Epithelial cell of prostate (primary cell): ENCODE results near the gene AFP.
"Not testable (repeated sequence)": the region's sequence is repeated elsewhere in the genome, so short reads cannot be mapped to it uniquely, and the experiment has no call there.

Experiments used
- DNase-seq: peaks from one replicate; pipeline ENCODE4 v3.0.0-alpha.2; 2011; ENCODE audit warnings: low read depth, low spot score
- H3K27ac ChIP-seq: fragments of 450-650 bp; 2 replicates; pipeline ENCODE4 v1.5.1; 2017; ENCODE audit warnings: mild to moderate bottlenecking

Gene AFP

GRCh38 chr4:73435984-73436383 lies at the start of gene AFP:
TSS of gene AFP (plus strand) at chr4:73436221. CDS start at chr4:73436263, 42 bp downstream.
- H3K27ac ChIP-seq, result no peak within 1 kb of the TSS
- no peak for DNase-seq

GRCh38 chr4:73387552-73387951 lies 48.5 kb upstream of the AFP start:
- no peak overlapping the region for H3K27ac ChIP-seq
- no peak for DNase-seq

- no peak overlapping the region for H3K27ac ChIP-seq
- DNase-seq, result no peak
Observed at GRCh38 chr4:73388887-73389286, 47.1 kb upstream of the AFP start.

DNA sequence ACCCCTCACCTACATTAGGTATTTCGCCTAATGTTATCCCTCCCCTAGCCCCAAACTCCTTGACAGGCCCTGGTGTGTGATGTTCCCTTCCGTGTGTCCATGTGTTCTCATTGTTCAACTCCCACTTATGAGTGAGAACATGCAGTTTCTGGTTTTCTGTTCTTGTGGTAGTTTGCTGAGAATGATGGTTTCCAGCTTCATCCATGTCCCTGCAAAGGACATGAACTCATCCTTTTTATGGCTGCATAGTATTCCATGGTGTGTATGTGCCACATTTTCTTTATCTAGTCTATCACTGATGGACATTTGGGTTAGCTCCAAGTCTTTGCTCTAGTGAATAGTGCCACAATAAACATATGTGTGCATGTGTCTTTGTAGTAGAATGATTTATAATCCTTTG lies 46.4 kb upstream of the AFP start:
- not testable (repeated sequence) for H3K27ac ChIP-seq, DNase-seq

DNA sequence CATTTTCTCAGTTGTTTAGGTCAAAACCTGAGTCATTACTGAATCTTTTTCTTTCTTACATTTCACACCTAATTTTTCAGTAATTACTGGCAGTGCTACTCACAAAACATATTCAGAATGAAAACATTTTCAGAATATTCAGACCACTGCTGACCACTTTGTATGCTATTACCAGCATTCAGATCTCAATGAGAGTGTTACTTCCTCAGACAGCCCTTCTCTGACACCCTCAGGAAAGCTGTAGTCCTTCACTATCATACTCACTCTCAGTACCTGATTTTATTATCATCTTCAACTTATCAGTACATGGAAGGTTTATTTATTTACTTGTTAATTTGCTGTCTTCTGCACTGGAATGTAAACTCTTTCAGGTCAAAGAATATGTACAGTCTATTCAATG lies 44.2 kb upstream of the AFP start:
- no peak for DNase-seq
- H3K27ac ChIP-seq, result no peak overlapping the region

DNA sequence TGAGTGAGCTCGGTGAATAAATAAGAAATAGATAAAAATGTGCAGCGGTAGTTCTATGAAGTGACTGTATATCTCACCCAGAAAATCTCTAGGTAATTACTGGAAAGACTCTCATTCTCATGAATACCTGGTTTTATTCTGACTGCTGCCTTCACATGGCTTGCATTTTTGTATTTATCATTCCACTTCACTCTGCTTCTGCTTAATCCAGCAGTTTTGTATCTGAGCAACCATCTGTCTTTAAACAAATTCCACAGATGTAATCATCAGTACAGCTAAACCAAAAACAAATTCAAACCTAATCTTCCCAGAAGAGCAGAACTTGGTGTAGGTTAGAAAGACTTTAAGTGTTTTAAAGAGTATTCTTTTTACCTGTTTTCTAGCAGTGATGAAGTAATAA lies 43.1 kb upstream of the AFP start:
- no peak for DNase-seq
- H3K27ac ChIP-seq, result no peak overlapping the region

DNA sequence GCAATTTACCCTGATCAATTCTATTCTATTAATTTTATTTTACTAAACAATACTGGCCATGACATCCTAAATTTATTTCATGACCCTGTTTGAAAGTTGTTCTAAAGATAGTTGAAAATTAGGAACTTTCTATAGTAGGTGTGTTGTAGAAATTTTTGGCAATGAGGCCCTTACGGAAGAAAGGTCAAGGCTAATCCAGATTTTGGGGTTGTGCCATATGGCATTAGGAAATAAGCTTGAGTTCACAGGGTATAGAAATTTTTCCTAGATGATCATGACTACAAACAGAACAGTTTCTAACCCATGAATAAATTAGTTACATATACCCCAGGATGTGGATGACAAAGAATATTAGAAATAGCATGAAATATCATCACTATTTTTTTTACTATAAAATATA lies 39.7 kb upstream of the AFP start:
- H3K27ac ChIP-seq, result no peak overlapping the region
- DNase-seq, result no peak

- no peak overlapping the region for H3K27ac ChIP-seq
- no peak for DNase-seq
Observed at GRCh38 chr4:73396993-73397972, 38.7 kb upstream of the AFP start.

GRCh38 chr4:73401412-73401811 lies 34.6 kb upstream of the AFP start:
- H3K27ac ChIP-seq, result no peak overlapping the region
- DNase-seq, result no peak

- DNase-seq, result no peak
- no peak within 1 kb of the TSS for H3K27ac ChIP-seq
Observed at GRCh38 chr4:73404042-73404441, 32.0 kb upstream of the AFP start, which contains the start of gene ALB. TSS of gene ALB (plus strand) at chr4:73404287. CDS start at chr4:73404328, 41 bp downstream.

GRCh38 chr4:73404457-73404856 lies 31.6 kb upstream of the AFP start:
- no peak overlapping the region for H3K27ac ChIP-seq
- no peak for DNase-seq

- no peak overlapping the region for H3K27ac ChIP-seq
Observed at GRCh38 chr4:73405138-73405537, 30.9 kb upstream of the AFP start.

DNA sequence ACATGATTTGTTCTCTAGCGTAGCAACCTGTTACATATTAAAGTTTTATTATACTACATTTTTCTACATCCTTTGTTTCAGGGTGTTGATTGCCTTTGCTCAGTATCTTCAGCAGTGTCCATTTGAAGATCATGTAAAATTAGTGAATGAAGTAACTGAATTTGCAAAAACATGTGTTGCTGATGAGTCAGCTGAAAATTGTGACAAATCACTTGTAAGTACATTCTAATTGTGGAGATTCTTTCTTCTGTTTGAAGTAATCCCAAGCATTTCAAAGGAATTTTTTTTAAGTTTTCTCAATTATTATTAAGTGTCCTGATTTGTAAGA lies 29.5 kb upstream of the AFP start:
- no peak for DNase-seq
- H3K27ac ChIP-seq, result no peak overlapping the region

More at GRCh38 chr4:73405138-73405537, 30.9 kb upstream of the AFP start:
- no peak for DNase-seq

DNA sequence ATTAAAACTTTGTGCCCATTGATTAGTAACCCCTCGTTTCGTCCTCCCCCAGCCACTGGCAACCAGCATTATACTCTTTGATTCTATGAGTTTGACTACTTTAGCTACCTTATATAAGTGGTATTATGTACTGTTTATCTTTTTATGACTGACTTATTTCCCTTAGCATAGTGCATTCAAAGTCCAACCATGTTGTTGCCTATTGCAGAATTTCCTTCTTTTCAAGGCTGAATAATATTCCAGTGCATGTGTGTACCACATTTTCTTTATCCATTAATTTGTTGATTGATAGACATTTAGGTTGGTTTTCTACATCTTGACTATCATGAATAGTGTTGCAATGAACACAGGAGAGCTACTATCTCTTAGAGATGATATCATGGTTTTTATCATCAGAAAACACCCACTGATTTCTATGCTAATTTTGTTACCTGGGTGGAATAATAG lies 28.8 kb upstream of the AFP start:
- H3K27ac ChIP-seq, result no peak overlapping the region
- no peak for DNase-seq

GRCh38 chr4:73408181-73408867 lies 27.7 kb upstream of the AFP start:
- no peak overlapping the region for H3K27ac ChIP-seq
- DNase-seq, result no peak

DNA sequence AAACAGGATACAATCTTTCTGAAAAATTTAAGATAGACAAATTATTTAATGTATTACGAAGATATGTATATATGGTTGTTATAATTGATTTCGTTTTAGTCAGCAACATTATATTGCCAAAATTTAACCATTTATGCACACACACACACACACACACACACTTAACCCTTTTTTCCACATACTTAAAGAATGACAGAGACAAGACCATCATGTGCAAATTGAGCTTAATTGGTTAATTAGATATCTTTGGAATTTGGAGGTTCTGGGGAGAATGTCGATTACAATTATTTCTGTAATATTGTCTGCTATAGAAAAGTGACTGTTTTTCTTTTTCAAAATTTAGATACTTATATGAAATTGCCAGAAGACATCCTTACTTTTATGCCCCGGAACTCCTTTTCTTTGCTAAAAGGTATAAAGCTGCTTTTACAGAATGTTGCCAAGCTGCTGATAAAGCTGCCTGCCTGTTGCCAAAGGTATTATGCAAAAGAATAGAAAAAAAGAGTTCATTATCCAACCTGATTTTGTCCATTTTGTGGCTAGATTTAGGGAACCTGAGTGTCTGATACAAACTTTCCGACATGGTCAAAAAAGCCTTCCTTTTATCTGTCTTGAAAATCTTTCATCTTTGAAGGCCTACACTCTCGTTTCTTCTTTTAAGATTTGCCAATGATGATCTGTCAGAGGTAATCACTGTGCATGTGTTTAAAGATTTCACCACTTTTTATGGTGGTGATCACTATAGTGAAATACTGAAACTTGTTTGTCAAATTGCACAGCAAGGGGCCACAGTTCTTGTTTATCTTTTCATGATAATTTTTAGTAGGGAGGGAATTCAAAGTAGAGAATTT lies 26.8 kb upstream of the AFP start:
- DNase-seq, result no peak

DNA sequence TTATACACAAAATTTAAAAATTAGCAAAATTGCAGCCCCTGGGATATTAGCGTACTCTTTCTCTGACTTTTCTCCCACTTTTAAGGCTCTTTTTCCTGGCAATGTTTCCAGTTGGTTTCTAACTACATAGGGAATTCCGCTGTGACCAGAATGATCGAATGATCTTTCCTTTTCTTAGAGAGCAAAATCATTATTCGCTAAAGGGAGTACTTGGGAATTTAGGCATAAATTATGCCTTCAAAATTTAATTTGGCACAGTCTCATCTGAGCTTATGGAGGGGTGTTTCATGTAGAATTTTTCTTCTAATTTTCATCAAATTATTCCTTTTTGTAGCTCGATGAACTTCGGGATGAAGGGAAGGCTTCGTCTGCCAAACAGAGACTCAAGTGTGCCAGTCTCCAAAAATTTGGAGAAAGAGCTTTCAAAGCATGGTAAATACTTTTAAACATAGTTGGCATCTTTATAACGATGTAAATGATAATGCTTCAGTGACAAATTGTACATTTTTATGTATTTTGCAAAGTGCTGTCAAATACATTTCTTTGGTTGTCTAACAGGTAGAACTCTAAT lies 26.0 kb upstream of the AFP start:
- H3K27ac ChIP-seq, result no peak overlapping the region
- no peak for DNase-seq

More for the DNA sequence above, 26.8 kb upstream of the AFP start:
- no peak overlapping the region for H3K27ac ChIP-seq

GRCh38 chr4:73410916-73411730 lies 24.9 kb upstream of the AFP start:
- no peak overlapping the region for H3K27ac ChIP-seq
- DNase-seq, result no peak

DNA sequence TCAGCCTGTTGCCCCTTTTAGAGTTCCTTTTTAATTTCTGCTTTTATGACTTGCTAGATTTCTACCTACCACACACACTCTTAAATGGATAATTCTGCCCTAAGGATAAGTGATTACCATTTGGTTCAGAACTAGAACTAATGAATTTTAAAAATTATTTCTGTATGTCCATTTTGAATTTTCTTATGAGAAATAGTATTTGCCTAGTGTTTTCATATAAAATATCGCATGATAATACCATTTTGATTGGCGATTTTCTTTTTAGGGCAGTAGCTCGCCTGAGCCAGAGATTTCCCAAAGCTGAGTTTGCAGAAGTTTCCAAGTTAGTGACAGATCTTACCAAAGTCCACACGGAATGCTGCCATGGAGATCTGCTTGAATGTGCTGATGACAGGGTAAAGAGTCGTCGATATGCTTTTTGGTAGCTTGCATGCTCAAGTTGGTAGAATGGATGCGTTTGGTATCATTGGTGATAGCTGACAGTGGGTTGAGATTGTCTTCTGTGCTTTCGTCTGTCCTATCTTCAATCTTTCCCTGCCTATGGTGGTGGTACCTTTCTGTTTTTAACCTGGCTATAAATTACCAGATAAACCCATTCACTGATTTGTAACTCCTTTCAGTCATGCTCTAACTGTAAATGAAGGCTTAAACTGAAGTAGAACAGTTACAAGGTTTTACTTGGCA lies 24.1 kb upstream of the AFP start:
- DNase-seq, result no peak
- no peak overlapping the region for H3K27ac ChIP-seq
